ENCODE measurements around the gene CFP. TPM values are rescaled to one million over a fixed set of nuclear protein-coding genes. Genes with fewer than 3 reads are reported as not detected.
A peak's percentile ranks its signal among the peaks of the same experiment; 100 is the strongest.

Gene CFP
- total RNA-seq, 1 donor from 2014 or later, result 0.06 TPM

- Mint-ChIP-seq H3K27ac (no peak overlapping the region), H3K27me3 (ENCODE audit: insufficient read depth, low read depth) (peaks cover 6% of the 10 kb centered on the region), H3K9me3 (peaks cover 11% of the 10 kb centered on the region), H3K4me1 (peaks cover 6% of the 10 kb centered on the region), H3K4me3 (no peak overlapping the region), H3K36me3 (peaks cover 6% of the 10 kb centered on the region)
- TF ChIP-seq CTCF (IDR thresholded peaks at IDR 0.05) (no peak), EZH2phosphoT487 (IDR thresholded peaks at IDR 0.05) (no peak), EZH2 (IDR thresholded peaks at IDR 0.05) (no peak)
- Histone ChIP-seq H3K9ac (no peak overlapping the region), H3K4me3 (no peak overlapping the region), H3K27ac (no peak overlapping the region), H3K79me2 (ENCODE audit: low read depth) (no peaks in the 10 kb centered on the region), H3K4me1 (no peaks in the 10 kb centered on the region), H4K20me1 (ENCODE audit: low read depth) (no peaks in the 10 kb centered on the region), H3K4me2 (no peak overlapping the region), H2AFZ (replicated peaks) (no peak overlapping the region), H3K27me3 (no peaks in the 10 kb centered on the region), H3K36me3 (no peaks in the 10 kb centered on the region), H3F3A (ENCODE audit: low read depth) (no peaks in the 10 kb centered on the region), H3K9me3 (ENCODE audit: low read depth) (no peaks in the 10 kb centered on the region)
- no peak for DNase-seq (ENCODE audit: low spot score)
Measured at GRCh38 chrX:47584714-47585113, 45.0 kb downstream of the CFP start.

GRCh38 chrX:47583240-47583861 is 46.4 kb downstream of the CFP start:
- no peaks in the 10 kb centered on the region for H3K9me3 ChIP-seq (ENCODE audit: low read depth)
- H3F3A ChIP-seq (ENCODE audit: low read depth), result no peaks in the 10 kb centered on the region
- no peaks in the 10 kb centered on the region for H4K20me1 ChIP-seq (ENCODE audit: low read depth)
- no peak overlapping the region for H3K4me3 ChIP-seq
- H3K27me3 ChIP-seq, result no peaks in the 10 kb centered on the region
- no peak overlapping the region for H2AFZ ChIP-seq (replicated peaks)
- no peak for DNase-seq (ENCODE audit: low spot score)
- no peaks in the 10 kb centered on the region for H3K79me2 ChIP-seq (ENCODE audit: low read depth)
- H3K4me1 ChIP-seq, result no peaks in the 10 kb centered on the region
- H3K27me3 Mint-ChIP-seq (ENCODE audit: insufficient read depth, low read depth), result peaks cover 7% of the 10 kb centered on the region
- H3K27ac Mint-ChIP-seq, result no peak overlapping the region
- TF ChIP-seq EZH2 (IDR thresholded peaks at IDR 0.05) (no peak), EZH2phosphoT487 (IDR thresholded peaks at IDR 0.05) (no peak), CTCF (IDR thresholded peaks at IDR 0.05) (no peak)
- H3K9me3 Mint-ChIP-seq, result peaks cover 14% of the 10 kb centered on the region
- H3K9ac ChIP-seq, result no peak overlapping the region
- H3K36me3 ChIP-seq, result no peaks in the 10 kb centered on the region
- peaks cover 7% of the 10 kb centered on the region for H3K4me1 Mint-ChIP-seq
- H3K4me3 Mint-ChIP-seq, result peak overlapping the region; percentile 61
- peak overlapping the region; percentile 68 for H3K4me2 ChIP-seq
- H3K27ac ChIP-seq, result no peak overlapping the region
- peaks cover 6% of the 10 kb centered on the region for H3K36me3 Mint-ChIP-seq

- H3K79me2 ChIP-seq (ENCODE audit: low read depth), result no peaks in the 10 kb centered on the region
- H3K9me3 ChIP-seq (ENCODE audit: low read depth), result no peaks in the 10 kb centered on the region
- Mint-ChIP-seq H3K27ac (peak within 1 kb of the TSS; percentile 11), H3K36me3 (peaks cover 4% of the 10 kb centered on the region), H3K27me3 (ENCODE audit: insufficient read depth, low read depth) (peaks cover 10% of the 10 kb centered on the region), H3K9me3 (peaks cover 18% of the 10 kb centered on the region), H3K4me3 (peak within 1 kb of the TSS; percentile 65), H3K4me1 (peaks cover 10% of the 10 kb centered on the region)
- no peaks in the 10 kb centered on the region for H3K27me3 ChIP-seq
- H3K27ac ChIP-seq, result no peak within 1 kb of the TSS
- no peak within 1 kb of the TSS for H2AFZ ChIP-seq (replicated peaks)
- H3K4me3 ChIP-seq, result peak within 1 kb of the TSS; percentile 45
- H4K20me1 ChIP-seq (ENCODE audit: low read depth), result no peaks in the 10 kb centered on the region
- H3K36me3 ChIP-seq, result no peaks in the 10 kb centered on the region
- H3F3A ChIP-seq (ENCODE audit: low read depth), result no peaks in the 10 kb centered on the region
- no peaks in the 10 kb centered on the region for H3K4me1 ChIP-seq
- DNase-seq (ENCODE audit: low spot score), result peak; percentile 83
- peak within 1 kb of the TSS; percentile 68 for H3K4me2 ChIP-seq
- no peak for TF ChIP-seq EZH2phosphoT487 (IDR thresholded peaks at IDR 0.05)
- no peak for TF ChIP-seq CTCF (IDR thresholded peaks at IDR 0.05)
- TF ChIP-seq EZH2 (IDR thresholded peaks at IDR 0.05), result no peak
- peak within 1 kb of the TSS; percentile 25 for H3K9ac ChIP-seq
Measured at GRCh38 chrX:47581731-47582647, 47.7 kb downstream of the CFP start, which contains the start of gene TIMP1. TIMP1 (plus strand) TSS chrX:47582436; CDS start chrX:47583416, 980 bp downstream.
